T-helper 2 cell (primary cell): ENCODE measurements around the gene JAZF1.
"Not testable (repeated sequence)": the region's sequence is repeated elsewhere in the genome, so short reads cannot be mapped to it uniquely, and the experiment has no call there.

Experiments
- DNase-seq, 5 experiments: peaks; one replicate each; pipeline versions ENCODE4 v3.0.0 to v3.0.0-alpha.2; 2012 to 2022

The JAZF1 gene

DNA sequence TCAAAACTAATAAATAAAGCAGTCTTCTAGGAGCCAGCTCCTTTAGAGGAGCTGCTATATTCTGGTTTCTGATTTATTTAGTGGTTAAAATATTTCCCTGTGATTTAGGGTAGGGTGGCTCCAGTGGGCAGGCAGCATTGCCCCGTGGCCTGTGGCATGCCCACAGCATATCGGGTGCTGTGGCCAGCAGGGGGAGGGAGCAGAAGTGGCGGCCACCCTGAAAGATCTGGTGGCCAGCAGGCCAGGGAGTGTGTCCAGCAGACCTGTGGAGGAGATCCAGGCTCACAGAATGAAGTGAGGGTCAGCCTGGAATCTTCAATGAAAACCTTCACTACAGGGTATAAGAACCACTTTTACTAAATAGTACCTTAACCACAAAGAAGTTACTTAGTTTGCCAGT lies 251.5 kb downstream of the JAZF1 start:
- DNase-seq: no peak

DNA sequence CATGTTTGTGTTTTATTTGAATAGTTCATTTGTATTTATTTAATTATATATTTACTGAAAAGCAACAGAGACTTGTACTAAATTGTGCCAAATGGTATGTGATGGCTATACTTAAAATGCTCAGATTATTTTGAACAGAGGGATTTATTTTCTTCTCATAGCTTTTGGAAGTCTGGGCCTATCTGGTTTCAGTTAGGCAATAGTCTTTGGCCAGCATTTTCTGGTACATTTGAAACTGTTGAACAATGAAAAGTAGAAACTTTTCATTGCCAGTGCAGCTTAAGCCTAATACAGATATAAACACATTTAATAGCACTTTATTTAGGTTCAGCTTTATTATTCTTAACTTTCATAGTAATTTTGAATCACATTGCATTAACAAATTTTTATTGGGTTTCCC lies 252.6 kb downstream of the JAZF1 start:
- DNase-seq: no peak

DNA sequence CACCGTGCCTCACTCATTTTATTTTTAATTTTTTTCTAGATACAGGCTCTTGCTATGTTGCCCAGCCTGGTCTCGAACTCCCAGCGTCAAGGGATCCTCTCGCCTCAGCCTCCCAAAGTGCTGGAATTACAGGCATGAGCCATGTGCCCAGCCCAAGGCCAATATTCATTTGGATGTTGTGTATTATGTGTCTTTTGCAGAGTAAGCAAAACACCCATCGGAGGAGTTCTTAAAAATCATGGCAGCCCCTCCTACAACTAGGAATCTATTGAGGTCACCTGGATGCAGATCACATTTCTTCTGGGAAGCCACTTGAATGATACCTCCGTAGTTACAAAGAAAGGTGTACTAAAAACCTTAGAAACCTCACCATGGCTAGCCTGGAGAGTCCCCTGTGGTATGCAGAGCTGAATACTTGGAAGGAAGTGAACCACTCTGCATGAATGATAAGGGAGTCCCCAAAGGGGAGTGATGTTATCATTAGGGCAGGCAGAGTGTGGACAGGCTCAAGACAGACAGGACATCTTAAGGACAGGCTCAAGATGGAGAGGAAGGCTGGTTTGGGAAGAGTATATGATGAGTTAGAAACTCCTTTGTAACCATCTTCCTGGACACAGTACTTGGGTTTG lies 254.9 kb downstream of the JAZF1 start:
- peak in 1 of 5 experiments; percentile 20 for DNase-seq

DNA sequence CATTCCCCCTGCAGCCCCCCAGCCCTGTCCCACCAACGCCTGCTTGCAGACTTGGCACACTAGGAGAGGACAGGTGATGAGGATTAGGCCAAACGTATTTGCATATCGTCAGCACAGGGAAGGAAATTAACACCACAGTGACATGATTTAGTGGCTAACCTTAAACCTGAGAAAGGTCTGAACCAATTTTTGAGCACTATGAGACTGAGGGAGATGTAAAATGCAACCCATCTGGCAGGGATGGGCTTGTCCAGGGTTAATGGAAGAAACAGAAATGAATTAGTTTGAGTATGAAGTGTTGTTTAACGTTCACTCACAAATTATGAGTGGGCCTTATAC lies 257.0 kb downstream of the JAZF1 start:
- no peak for DNase-seq

DNA sequence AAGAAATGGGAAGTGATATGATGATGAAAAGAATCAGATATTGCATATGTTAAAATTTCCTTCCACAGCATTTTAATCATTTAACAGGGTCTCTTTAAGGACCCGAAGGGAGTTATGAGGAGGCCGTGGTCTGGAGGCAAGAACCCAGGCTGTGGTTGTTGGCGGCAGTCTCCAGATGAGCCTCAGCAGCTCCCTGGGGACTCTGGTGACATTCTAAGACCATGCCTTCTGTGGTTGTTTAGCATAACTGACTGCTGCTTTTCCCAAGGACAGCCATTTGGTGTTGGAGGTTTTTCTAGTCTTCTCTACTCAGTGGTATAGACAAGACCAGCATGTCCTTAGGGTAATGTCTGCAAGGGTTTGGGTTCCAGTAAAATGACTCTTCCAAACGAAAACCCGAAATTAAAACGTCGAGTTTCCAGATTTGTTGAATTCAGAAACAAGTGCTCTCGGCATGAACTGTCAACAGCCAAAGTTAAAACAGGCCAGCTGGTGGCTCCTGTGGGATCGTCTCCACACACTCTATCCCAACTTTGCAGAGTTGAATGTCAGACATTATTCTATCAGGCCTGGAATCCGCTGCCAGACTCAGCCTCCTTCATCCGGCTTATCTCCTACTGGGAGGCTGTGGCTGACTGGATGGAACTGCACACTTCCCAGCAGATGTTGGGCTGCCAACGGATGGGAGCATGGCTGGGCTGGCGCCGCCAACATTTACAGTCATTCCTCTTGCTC lies 257.5 kb downstream of the JAZF1 start:
- DNase-seq: no peak

DNA sequence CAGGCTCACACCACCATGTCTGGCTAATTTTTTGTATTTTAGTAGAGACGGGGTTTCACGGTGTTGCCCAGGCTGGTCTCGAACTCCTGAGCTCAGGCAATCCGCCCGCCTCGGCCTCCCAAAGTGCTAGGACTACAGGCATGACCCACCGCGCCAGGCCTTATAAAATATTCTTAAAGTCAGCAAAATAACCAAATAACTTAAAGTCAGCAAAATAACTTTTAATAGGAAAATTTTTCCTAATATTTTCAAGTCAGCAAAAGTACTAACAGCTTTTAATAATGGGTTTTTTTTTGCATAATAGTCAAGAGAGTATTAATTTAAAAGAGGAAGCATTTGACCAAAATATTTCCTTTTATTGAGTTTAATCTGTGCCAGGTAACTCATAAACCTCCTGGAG lies 258.2 kb downstream of the JAZF1 start:
- DNase-seq: not testable (repeated sequence)

DNA sequence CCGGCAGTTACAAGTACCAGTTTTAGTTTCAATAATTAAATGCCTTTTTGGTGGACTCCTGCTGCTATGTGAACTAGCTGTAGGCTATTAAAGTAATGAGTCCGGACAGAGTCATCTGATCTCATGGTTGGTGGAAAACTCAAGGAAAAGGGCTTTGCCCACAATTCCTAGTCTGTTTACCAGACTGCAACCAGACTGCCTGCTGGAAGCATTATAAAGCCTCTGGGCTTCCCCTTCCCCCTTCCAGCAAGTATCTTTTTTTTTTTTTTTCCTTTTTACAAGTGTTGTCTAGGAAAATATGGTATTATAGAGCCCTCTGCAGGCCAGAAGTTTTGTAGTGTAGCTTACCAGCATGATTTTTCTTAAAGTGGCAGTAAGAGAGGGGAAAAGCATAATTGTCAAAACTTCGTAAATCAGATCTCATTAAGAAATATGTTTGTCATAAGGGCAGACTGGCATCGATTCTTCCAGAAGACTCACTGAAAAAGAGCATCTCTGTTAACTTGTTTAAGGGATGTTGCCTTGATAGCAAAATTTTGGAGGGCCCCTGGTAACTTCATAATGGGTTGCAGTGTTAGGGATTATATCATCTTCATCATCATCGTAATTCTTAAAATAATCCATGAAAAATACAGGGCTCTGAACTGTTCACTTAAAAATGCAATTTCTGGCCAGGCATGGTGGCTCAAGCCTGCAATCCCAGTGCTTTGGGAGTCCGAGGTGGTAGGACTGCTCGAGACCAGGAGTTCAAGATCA lies 259.3 kb downstream of the JAZF1 start:
- DNase-seq: peak in 1 of 5 experiments; percentile 71

DNA sequence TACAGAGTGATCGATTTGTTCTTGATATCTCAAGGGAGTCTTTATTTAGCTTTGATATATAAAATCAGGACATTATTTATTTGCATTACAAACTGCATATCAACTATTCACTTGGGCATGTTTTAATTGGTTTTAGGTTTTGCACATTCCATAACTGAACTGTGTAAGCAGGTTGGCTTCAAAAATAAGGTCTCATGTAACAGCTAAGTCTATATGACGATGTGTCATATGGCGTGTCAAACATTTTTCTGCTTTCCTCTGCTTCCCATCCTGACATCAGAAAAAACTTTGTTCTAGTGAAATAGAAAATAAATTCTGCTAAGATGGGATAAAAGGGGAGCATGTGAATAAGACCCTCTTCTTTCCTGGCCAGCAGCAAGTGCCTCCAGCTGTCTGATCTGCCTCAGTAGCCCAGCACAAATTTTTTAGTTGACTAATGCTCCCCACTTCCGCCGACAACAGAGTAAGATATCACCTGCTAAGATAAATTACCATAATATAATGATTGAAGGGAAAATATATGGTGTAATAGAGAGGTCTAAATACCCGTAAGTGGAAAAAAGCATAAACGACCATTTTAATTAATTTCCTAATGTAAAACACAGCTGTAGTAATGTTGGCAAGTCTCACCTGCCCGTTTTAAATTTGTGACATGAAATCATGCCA lies 260.2 kb downstream of the JAZF1 start:
- no peak for DNase-seq

DNA sequence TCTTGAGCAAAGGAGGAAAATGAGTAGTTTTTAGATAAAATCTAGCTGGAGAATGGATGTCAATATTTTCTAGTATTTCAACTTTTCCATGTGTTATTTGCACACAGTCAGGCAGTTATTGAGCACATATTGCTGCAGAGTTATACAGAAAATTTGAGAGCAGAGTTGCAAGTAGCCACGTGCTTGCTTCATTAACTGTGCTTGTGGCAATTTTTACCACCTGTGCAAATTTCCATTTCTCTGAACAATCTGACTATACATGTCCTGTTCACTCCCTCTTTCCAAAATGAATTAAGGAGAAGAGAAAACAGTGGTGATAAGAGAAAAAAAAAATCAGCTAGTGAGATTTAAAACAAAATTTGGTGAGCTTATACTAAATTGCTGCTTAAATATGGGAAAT lies 262.1 kb downstream of the JAZF1 start:
- DNase-seq: no peak

DNA sequence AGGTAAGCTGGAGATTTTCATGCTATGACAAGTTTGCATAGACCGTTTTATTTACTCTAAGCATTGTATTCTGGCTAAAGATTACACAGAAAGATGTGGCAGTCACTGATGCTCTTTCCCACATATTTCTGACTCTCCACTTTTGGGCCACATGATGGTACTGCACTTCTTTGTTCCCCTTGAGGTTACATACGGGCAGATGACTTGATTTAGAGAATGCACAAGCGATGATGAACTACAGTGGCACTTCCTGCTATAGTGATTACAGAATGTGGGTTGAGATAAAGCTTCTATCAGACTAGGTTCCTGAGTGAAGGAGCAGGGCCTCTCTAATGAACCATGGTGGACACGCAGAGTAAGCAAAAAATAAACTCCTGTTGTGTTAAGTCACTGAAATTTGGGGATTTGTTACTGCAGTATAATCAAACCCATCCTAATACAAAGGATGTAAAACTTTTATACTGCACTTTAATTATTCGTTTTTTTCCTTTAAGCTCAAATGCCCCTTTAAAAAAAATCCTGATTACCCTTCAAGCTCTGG lies 262.8 kb downstream of the JAZF1 start:
- peak in 1 of 5 experiments; percentile 71 for DNase-seq

DNA sequence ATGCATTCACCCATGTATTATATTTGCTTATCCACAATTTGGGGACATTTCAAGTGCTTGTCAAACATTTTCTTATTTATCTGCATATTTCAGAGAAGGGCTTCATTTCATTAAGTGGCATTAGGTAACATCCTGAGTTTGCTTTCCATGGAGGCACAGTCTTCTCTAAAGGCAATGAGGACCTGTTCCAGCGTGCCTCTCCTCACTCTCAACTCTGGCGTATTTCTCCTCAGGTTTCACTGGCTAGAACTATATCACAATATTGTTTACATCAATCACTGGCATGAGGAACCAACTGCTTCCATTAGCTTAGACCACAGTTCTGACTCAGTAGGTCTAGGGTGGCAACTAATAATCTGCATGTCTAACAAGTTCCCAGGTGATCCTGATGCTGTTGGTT lies 263.5 kb downstream of the JAZF1 start:
- no peak for DNase-seq

DNA sequence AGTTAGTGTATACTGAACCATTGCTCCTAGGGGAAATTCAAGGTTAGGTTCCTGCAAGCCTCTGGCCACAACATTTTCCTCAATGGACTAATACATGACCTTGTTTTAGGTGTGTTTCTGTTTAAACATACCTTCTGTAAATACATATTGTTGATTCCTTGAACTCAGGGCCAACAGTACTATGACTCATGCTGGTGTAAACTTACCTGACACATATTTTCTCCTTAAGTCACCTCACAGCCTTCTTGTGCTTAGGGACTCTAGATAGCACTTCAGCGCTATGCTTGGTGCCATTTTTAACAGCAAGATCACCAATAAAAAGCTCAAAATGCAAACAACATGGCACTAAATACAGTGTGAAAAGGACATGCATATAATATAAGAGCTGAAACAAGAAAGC lies 264.2 kb downstream of the JAZF1 start:
- no peak for DNase-seq

DNA sequence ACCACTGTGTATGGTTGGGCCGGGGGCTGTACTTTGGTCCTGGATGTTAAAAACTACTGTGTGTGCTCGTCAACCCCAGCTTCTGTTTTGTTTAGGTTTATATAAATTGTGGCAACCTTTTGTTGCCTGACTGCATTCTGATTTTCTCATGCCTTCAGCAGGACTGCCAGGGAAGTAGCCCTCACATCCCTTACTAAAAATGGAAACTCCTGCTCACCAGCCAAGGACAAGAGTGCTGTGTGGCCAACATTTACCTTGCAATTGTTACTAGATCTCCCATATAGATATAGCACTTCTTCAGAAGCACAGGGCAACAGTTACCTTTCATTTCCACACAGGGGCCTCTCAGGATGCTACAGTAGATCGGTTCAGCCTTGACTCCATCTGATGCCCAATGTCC lies 266.2 kb downstream of the JAZF1 start:
- peak in 1 of 5 experiments; percentile 49 for DNase-seq

DNA sequence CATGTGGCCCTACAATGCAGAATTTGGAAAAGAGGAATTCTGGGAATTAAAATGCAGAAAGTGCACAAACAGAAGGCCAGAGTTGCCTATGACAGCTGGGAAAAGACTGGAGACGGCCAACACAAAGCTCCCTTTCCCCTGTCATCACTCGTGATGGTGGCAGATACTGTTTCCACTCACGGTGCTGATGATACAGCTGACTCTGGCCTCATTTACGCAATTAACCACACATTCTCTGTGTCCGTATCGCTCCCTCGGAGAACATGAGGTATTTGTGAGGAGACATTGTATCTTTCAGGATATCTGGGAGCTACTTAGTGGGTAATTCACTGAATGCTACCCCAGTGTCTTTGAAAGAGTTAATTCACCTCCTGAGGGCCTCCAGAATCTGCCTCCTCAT lies 267.8 kb downstream of the JAZF1 start:
- DNase-seq: no peak

DNA sequence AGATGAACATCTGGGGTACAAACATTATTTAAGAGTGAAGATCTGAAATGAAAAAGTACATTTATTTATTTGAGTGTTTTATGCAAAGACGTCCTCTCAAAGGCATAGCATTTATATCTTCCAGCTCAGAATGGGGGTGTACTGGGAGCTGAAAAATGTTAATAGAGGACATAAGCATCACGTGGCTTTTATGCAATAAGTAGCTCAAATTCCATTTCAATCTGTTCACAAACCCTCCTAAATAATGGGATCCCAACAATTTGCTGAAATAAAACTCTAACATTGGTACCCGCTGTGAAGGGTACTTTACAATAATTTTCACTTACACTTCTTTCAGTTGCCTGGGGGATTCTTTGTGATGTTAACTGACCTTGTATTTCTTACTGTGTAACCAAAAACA lies 268.7 kb downstream of the JAZF1 start:
- no peak for DNase-seq

DNA sequence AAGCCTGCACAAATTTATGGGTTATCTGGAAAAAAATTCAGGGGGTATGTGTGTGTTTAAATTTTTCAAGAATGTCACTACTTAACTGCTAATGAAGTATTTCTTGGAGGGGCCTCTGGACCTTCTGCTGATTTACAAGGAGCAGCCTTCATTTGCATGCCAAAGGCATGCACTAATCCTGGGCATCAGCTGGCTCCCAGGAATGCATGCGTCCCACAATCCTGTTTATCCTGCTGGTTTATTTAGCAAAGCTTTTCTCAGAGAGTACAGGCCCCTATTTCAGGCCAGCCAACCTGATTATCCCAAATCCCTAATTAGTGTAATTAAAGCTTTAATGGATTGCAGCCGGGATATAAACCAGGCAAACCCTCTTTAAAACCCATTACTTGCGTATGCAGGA lies 270.3 kb downstream of the JAZF1 start:
- DNase-seq: no peak

DNA sequence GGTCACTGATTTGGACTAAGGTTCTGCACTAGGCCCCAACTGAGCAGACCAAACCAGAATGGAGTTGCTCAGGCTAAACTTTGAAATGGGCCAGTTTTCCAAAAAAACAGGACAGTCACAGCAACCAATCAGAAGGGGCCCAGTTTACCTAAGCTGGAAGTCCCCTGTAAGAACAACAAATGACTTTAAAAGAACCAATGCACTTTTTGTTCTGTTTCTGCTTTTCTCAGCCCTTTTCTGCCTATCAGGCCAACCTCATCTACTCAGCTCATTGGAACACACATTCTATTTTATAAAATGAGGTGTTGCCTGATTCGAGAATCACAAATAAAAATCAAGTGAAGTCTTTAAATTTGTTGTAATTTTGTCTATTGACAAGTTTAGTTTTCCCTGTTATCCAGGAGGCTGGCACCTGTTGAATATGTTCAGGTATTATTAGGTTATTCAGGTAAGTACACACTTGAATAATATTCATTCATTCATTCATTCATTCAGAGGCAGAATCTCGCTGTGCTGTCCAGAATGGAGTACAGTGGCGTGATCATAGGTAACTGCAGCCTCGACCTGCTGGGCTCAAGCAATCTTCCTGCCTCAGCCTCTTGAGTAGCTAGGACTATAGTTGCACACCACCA lies 271.9 kb downstream of the JAZF1 start:
- no peak for DNase-seq

DNA sequence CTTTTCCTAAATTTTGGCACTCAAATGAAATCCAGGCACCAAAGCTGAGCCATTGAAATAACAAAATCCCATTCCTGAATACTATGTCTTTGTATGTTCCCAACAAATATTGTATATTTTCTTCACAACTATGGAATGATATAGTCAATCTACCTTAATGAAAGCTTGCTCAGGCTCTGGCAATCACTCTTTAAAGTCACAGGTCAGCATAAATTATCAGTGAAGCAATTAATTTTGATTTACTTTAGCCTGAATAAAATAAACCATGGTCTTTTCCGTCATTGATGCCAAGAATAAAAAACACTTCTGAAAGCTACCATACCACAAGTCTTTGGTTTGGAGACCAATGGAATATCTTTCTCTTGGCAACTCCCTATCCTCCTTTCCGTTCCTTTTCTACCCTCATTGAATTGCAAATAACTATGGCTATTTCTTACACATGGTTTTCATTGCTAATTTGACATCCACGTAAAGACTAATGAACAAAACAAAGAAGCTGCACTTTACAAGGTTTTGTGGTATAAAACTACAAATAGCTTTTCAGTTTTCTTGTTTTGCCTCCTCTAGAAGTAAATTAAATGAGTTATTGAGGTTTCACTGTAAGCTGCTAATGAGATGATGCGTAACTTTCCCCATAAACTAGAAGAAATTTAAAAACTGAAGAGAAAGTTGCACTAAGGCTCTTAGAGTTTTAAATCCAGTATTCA lies 274.1 kb downstream of the JAZF1 start:
- no peak for DNase-seq

DNA sequence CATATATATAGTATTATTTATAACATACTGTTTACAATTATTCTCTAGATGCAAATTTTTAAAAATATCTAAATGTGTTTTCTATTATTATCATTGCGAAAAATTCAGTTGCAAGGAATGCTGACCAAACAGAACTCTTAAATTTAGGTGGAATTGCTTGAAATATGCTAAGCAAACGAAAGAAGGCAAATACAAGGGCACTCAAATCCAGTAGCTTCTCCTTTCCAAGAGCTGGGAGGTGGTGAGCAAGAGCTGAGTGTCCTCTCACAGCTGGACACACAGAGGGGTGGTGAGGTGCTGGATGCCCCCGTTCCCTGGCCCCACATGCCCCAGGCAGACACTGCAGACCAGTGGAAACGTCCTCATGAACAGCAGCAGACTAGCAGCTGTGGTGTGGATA lies 274.6 kb downstream of the JAZF1 start:
- DNase-seq: no peak

DNA sequence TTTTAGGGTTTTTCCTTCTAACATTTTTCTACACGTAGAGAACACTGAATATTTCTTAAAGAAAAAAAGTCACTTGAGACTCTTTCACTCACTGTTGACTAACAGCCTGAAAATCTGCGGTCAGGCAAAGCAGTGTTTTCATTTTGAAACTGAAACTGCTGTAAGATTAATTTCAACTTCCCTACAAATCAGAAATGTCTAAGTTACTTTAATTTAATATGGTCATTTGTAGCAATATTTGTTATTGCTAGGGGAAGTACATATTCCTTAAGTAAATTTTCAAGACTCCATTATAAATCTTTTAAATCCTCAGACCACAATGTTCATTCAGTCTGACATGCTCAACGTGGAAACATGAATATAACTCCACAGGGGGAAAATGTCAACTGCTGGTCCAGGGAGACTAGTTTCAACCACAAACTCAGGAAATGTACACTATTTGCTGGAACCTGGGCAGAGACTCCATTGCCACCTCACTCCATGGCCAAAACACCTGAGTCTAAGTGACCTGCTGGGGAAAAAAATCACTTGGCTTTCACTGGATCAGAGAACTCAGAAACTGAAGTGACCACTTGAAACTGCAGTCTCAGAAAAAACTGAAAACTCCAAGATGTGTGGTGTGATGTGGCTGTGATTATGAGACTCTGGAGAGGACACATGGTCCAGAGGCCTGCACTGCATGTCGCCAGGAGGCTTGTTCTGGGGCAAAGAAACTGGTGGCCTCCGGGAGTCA lies 279.4 kb downstream of the JAZF1 start:
- peak in 1 of 5 experiments; percentile 87 for DNase-seq

DNA sequence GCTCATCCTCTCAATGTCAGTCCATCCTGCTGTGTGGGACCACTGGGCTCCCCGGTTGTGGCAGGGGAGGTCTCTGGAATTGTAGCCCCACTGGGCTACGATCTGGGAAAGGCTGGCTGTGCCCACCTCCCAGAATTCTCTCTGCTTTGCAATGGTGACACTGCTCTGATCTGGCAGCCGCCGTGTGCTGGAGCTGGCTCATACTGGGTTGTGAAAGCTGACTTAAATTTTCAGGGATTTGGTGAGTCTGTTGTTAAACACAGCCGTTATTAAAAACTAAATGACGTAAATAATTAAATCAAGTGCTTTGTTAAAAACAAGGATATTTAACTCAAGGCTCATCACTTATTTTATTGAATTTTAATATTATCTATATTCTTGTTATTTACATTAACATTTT lies 280.6 kb downstream of the JAZF1 start:
- DNase-seq: no peak
